Measurements from ENCODE around the gene CYBA.

GRCh38 chr16:88681084-88681680 lies 30.3 kb upstream of the CYBA start:
- no peak for TF ChIP-seq SIN3A (IDR thresholded peaks at IDR 0.05; ENCODE audit: low read depth, low read length)
- no peak for TF ChIP-seq EZH2 (IDR thresholded peaks at IDR 0.05; ENCODE audit: borderline replicate concordance, control insufficient read depth, low read depth, low read length)
- TF ChIP-seq KAT2A (conservative IDR thresholded peaks at IDR 0.05; ENCODE audit: control insufficient read depth, low read depth, low read length), result no peak
- no peak for TF ChIP-seq JUNB (IDR thresholded peaks at IDR 0.05)
- peak; percentile 48; the same call in 1 of the 2 replicates for TF ChIP-seq POLR2A (IDR thresholded peaks at IDR 0.05; ENCODE audit: low read depth, low read length)
- TF ChIP-seq YY1 (IDR thresholded peaks at IDR 0.05; ENCODE audit: low read depth, low read length), result no peak; the same call in 1 of the 2 replicates
- TF ChIP-seq, protein P1, sequence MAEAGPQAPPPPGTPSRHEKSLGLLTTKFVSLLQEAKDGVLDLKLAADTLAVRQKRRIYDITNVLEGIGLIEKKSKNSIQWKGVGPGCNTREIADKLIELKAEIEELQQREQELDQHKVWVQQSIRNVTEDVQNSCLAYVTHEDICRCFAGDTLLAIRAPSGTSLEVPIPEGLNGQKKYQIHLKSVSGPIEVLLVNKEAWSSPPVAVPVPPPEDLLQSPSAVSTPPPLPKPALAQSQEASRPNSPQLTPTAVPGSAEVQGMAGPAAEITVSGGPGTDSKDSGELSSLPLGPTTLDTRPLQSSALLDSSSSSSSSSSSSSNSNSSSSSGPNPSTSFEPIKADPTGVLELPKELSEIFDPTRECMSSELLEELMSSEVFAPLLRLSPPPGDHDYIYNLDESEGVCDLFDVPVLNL (IDR thresholded peaks at IDR 0.05; ENCODE audit: low read depth, low read length), result no peak
- TF ChIP-seq, protein P2, sequence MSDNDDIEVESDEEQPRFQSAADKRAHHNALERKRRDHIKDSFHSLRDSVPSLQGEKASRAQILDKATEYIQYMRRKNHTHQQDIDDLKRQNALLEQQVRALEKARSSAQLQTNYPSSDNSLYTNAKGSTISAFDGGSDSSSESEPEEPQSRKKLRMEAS (IDR thresholded peaks at IDR 0.05; ENCODE audit: low read depth, low read length), result no peak
- TF ChIP-seq, protein P3, sequence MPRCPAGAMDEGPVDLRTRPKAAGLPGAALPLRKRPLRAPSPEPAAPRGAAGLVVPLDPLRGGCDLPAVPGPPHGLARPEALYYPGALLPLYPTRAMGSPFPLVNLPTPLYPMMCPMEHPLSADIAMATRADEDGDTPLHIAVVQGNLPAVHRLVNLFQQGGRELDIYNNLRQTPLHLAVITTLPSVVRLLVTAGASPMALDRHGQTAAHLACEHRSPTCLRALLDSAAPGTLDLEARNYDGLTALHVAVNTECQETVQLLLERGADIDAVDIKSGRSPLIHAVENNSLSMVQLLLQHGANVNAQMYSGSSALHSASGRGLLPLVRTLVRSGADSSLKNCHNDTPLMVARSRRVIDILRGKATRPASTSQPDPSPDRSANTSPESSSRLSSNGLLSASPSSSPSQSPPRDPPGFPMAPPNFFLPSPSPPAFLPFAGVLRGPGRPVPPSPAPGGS (IDR thresholded peaks at IDR 0.05; ENCODE audit: borderline replicate concordance, insufficient read depth, low read depth, low read length, poor library complexity, severe bottlenecking), result no peak
- TF ChIP-seq CEBPB (IDR thresholded peaks at IDR 0.05; ENCODE audit: borderline replicate concordance in 1 of 2, low read depth in 2 of 2, low read length in 2 of 2), result no peak
- TF ChIP-seq CTCF (IDR thresholded peaks at IDR 0.05 in 2 of 3, conservative IDR thresholded peaks at IDR 0.05 in 1 of 3; ENCODE audit: control insufficient read depth in 2 of 3, extremely low read depth in 1 of 3, insufficient read depth in 1 of 3, low read depth in 3 of 3, low read length in 3 of 3), result peak; percentile 71 to 80 (median 79)

Measured in GM12878 (cell line).